Activated naive CD8-positive, alpha-beta T cell treated with anti-CD3 and anti-CD28 coated beads for 36 hours (primary cell): ENCODE data around the gene BTBD8. TPM values are rescaled to one million over a fixed set of nuclear protein-coding genes. Genes with fewer than 3 reads are reported as not detected.
"Not testable (repeated sequence)": the region's sequence is repeated elsewhere in the genome, so short reads cannot be mapped to it uniquely, and the experiment has no call there.

Source experiments
- DNase-seq: peaks from one replicate; pipeline ENCODE4 v3.0.0; 2021
- H3K27ac Mint-ChIP-seq: one replicate; pipeline ENCODE4 v1.8.0; 2022; ENCODE audit warnings: mild to moderate bottlenecking, moderate library complexity, mixed read lengths
- H3K27me3 Mint-ChIP-seq: one replicate; pipeline ENCODE4 v1.8.0; 2022; ENCODE audit warnings: mild to moderate bottlenecking, mixed read lengths
- H3K36me3 Mint-ChIP-seq: one replicate; pipeline ENCODE4 v1.8.0; 2021; ENCODE audit warnings: mild to moderate bottlenecking, mixed read lengths
- H3K4me1 Mint-ChIP-seq: one replicate; pipeline ENCODE4 v1.8.0; 2021; ENCODE audit warnings: mixed read lengths
- H3K4me3 Mint-ChIP-seq: one replicate; pipeline ENCODE4 v1.8.0; 2022; ENCODE audit warnings: mild to moderate bottlenecking, moderate library complexity, mixed read lengths
- H3K9me3 Mint-ChIP-seq: one replicate; pipeline ENCODE4 v1.8.0; 2022; ENCODE audit warnings: mixed read lengths
- total RNA-seq, 2 experiments: library from RNA; stranded (reverse); gene quantifications; one replicate each; pipeline ENCODE4 v1.2.3, GENCODE V29; 2021

The BTBD8 gene
- total RNA-seq, result 1 to 10 TPM in 1 of 2 experiments, under 1 TPM in 1; 0.93 to 1.1 TPM

- Mint-ChIP-seq H3K27me3 (no peaks in the 10 kb centered on the region), H3K36me3 (peaks cover 7% of the 10 kb centered on the region), H3K27ac (peak within 1 kb of the TSS; percentile 85), H3K4me1 (peaks cover 5% of the 10 kb centered on the region), H3K9me3 (peaks cover 7% of the 10 kb centered on the region), H3K4me3 (peak within 1 kb of the TSS; percentile 96)
- peak; percentile 83 for DNase-seq
Observed at GRCh38 chr1:92080128-92080985, at the start of gene BTBD8. TSS of gene BTBD8 (plus strand) at chr1:92080345. CDS start at chr1:92080572, 227 bp downstream.

- peak; percentile 8 for DNase-seq
- H3K4me3 Mint-ChIP-seq, result peak overlapping the region; percentile 64
- H3K27me3 Mint-ChIP-seq, result peaks cover 38% of the 10 kb centered on the region
- H3K36me3 Mint-ChIP-seq, result no peaks in the 10 kb centered on the region
- H3K9me3 Mint-ChIP-seq, result no peaks in the 10 kb centered on the region
- H3K4me1 Mint-ChIP-seq, result peaks cover 16% of the 10 kb centered on the region
- no peak overlapping the region for H3K27ac Mint-ChIP-seq
Observed at GRCh38 chr1:92030656-92031107, 49.5 kb upstream of the BTBD8 start.

GRCh38 chr1:92031281-92032110 lies 48.6 kb upstream of the BTBD8 start:
- Mint-ChIP-seq H3K9me3 (no peaks in the 10 kb centered on the region), H3K4me3 (no peak overlapping the region), H3K27me3 (peaks cover 38% of the 10 kb centered on the region), H3K27ac (no peak overlapping the region), H3K36me3 (no peaks in the 10 kb centered on the region), H3K4me1 (peaks cover 16% of the 10 kb centered on the region)
- no peak for DNase-seq

- Mint-ChIP-seq H3K4me1 (no peaks in the 10 kb centered on the region), H3K9me3 (no peaks in the 10 kb centered on the region), H3K4me3 (no peak overlapping the region), H3K36me3 (no peaks in the 10 kb centered on the region), H3K27me3 (peaks cover 7% of the 10 kb centered on the region), H3K27ac (no peak overlapping the region)
- DNase-seq, result no peak
Observed at GRCh38 chr1:92037400-92037799, 42.7 kb upstream of the BTBD8 start.

GRCh38 chr1:92038695-92039346 lies 41.3 kb upstream of the BTBD8 start:
- no peak overlapping the region for H3K27ac Mint-ChIP-seq
- H3K36me3 Mint-ChIP-seq, result no peaks in the 10 kb centered on the region
- peaks cover 3% of the 10 kb centered on the region for H3K27me3 Mint-ChIP-seq
- no peak overlapping the region for H3K4me3 Mint-ChIP-seq
- no peak for DNase-seq
- H3K9me3 Mint-ChIP-seq, result no peaks in the 10 kb centered on the region
- H3K4me1 Mint-ChIP-seq, result no peaks in the 10 kb centered on the region

GRCh38 chr1:92040971-92041370 lies 39.2 kb upstream of the BTBD8 start:
- peaks cover 2% of the 10 kb centered on the region for H3K4me1 Mint-ChIP-seq

GRCh38 chr1:92043621-92044020 lies 36.5 kb upstream of the BTBD8 start:
- no peak for DNase-seq
- Mint-ChIP-seq H3K36me3 (no peaks in the 10 kb centered on the region), H3K27me3 (no peaks in the 10 kb centered on the region), H3K9me3 (no peaks in the 10 kb centered on the region), H3K4me1 (peaks cover 2% of the 10 kb centered on the region), H3K27ac (no peak overlapping the region), H3K4me3 (no peak overlapping the region)

More at GRCh38 chr1:92040971-92041370, 39.2 kb upstream of the BTBD8 start:
- no peaks in the 10 kb centered on the region for H3K9me3 Mint-ChIP-seq
- no peak overlapping the region for H3K27ac Mint-ChIP-seq
- H3K36me3 Mint-ChIP-seq, result no peaks in the 10 kb centered on the region
- DNase-seq, result no peak
- no peaks in the 10 kb centered on the region for H3K27me3 Mint-ChIP-seq
- H3K4me3 Mint-ChIP-seq, result no peak overlapping the region

- Mint-ChIP-seq H3K9me3 (no peaks in the 10 kb centered on the region), H3K4me3 (no peak overlapping the region), H3K36me3 (no peaks in the 10 kb centered on the region), H3K4me1 (peaks cover 2% of the 10 kb centered on the region), H3K27me3 (no peaks in the 10 kb centered on the region), H3K27ac (no peak overlapping the region)
- no peak for DNase-seq
Observed at GRCh38 chr1:92045766-92046495, 34.2 kb upstream of the BTBD8 start.

- no peak for DNase-seq
- Mint-ChIP-seq H3K9me3 (no peaks in the 10 kb centered on the region), H3K27ac (no peak overlapping the region), H3K4me3 (no peak overlapping the region), H3K36me3 (no peaks in the 10 kb centered on the region), H3K4me1 (no peaks in the 10 kb centered on the region), H3K27me3 (no peaks in the 10 kb centered on the region)
Observed at GRCh38 chr1:92051948-92052347, 28.2 kb upstream of the BTBD8 start.

- H3K27me3 Mint-ChIP-seq, result no peaks in the 10 kb centered on the region
- H3K27ac Mint-ChIP-seq, result no peak overlapping the region
- no peak for DNase-seq
- no peaks in the 10 kb centered on the region for H3K4me1 Mint-ChIP-seq
- H3K9me3 Mint-ChIP-seq, result no peaks in the 10 kb centered on the region
- no peak overlapping the region for H3K4me3 Mint-ChIP-seq
- H3K36me3 Mint-ChIP-seq, result no peaks in the 10 kb centered on the region
Observed at GRCh38 chr1:92065042-92065441, 15.1 kb upstream of the BTBD8 start.

GRCh38 chr1:92066321-92066720 lies 13.8 kb upstream of the BTBD8 start:
- Mint-ChIP-seq H3K27me3 (no peaks in the 10 kb centered on the region), H3K36me3 (no peaks in the 10 kb centered on the region), H3K4me3 (no peak overlapping the region), H3K27ac (no peak overlapping the region), H3K9me3 (no peaks in the 10 kb centered on the region), H3K4me1 (no peaks in the 10 kb centered on the region)
- DNase-seq, result no peak

GRCh38 chr1:92070892-92071291 lies 9.3 kb upstream of the BTBD8 start:
- no peaks in the 10 kb centered on the region for H3K9me3 Mint-ChIP-seq
- H3K4me3 Mint-ChIP-seq, result no peak overlapping the region
- DNase-seq, result no peak
- H3K36me3 Mint-ChIP-seq, result no peaks in the 10 kb centered on the region
- H3K4me1 Mint-ChIP-seq, result no peaks in the 10 kb centered on the region
- H3K27me3 Mint-ChIP-seq, result no peaks in the 10 kb centered on the region
- no peak overlapping the region for H3K27ac Mint-ChIP-seq

GRCh38 chr1:92074446-92074845 lies 5.7 kb upstream of the BTBD8 start:
- H3K9me3 Mint-ChIP-seq, H3K27me3 Mint-ChIP-seq, H3K36me3 Mint-ChIP-seq, H3K27ac Mint-ChIP-seq, H3K4me1 Mint-ChIP-seq, H3K4me3 Mint-ChIP-seq, DNase-seq: not testable (repeated sequence)

GRCh38 chr1:92075311-92075710 lies 4.8 kb upstream of the BTBD8 start, which contains the start of gene SETSIP:
TSS of gene SETSIP (minus strand) at chr1:92075411. CDS start at chr1:92075411, 0 bp downstream.
- Mint-ChIP-seq H3K4me3 (no peak within 1 kb of the TSS), H3K9me3 (no peaks in the 10 kb centered on the region), H3K4me1 (peaks cover 1% of the 10 kb centered on the region), H3K27me3 (no peaks in the 10 kb centered on the region), H3K27ac (no peak within 1 kb of the TSS), H3K36me3 (no peaks in the 10 kb centered on the region)
- DNase-seq, result no peak
